ENCODE data around the gene GVQW3. TPM values are rescaled to one million over a fixed set of nuclear protein-coding genes. Genes with fewer than 3 reads are reported as not detected.

Gene GVQW3
- polyA plus RNA-seq, 2 of the 4 experiments (the other 2 are of a cell fraction), result 3.6 to 3.8 TPM

GRCh38 chr11:76339221-76339620, 41.9 kb upstream of the GVQW3 start:
- 79% methylated on average over 6 of the region's 6 CpGs for WGBS (ENCODE audit: missing lambda C conversion rate)
- H3K4me3 ChIP-seq, result no peak overlapping the region
- H3K9me3 ChIP-seq, result peaks cover 21% of the 10 kb centered on the region
- ATAC-seq (peak in 1 of 2 experiments; percentile 26; a peak in 1 of 6 replicates), FAIRE-seq (no peak), DNase-seq (ENCODE audit: low read depth in 1 of 2, low spot score in 1 of 2) (no peak)
- H3K27ac ChIP-seq, result no peak overlapping the region
- CTCF ChIA-PET, result interaction anchor here (0.7 to 2.0 kb wide), 2 partner anchors 21 to 131 kb away, joined by 3 to 7 read pairs; no protein-coding TSS in a partner anchor
- POLR2A ChIA-PET, result no interaction called here
- no peak for TF ChIP-seq KDM5A (IDR thresholded peaks at IDR 0.05)
- no peak for TF ChIP-seq HOXB13 (CRISPR knock-in tag; IDR thresholded peaks at IDR 0.05; ENCODE audit: low read depth)
- TF ChIP-seq CHD4 (IDR thresholded peaks at IDR 0.05; ENCODE audit: borderline replicate concordance), result no peak
- no peak overlapping the region for H3K4me2 ChIP-seq
- H3K4me1 ChIP-seq, result no peaks in the 10 kb centered on the region

GRCh38 chr11:76347466-76347865, 33.7 kb upstream of the GVQW3 start:
- Histone ChIP-seq H3K27ac (no peak overlapping the region), H3K4me3 (no peak overlapping the region), H3K9me3 (no peaks in the 10 kb centered on the region), H3K4me1 (no peaks in the 10 kb centered on the region), H3K4me2 (no peak overlapping the region)
- DNase-seq (ENCODE audit: low read depth in 1 of 2, low spot score in 1 of 2), result no peak
- no peak for ATAC-seq
- ChIA-PET POLR2A (interaction anchor here (0.5 kb wide), 1 partner anchor 142 kb away, joined by 3 read pairs; no protein-coding TSS in a partner anchor), CTCF (interaction anchor here (0.7 to 1.3 kb wide), 3 partner anchors 23 to 334 kb away, joined by 3 read pairs; no protein-coding TSS in a partner anchor)
- 55% methylated on average over 2 of the region's 2 CpGs for WGBS (ENCODE audit: missing lambda C conversion rate)
- no peak for FAIRE-seq
- no peak for TF ChIP-seq HOXB13 (CRISPR knock-in tag; IDR thresholded peaks at IDR 0.05; ENCODE audit: low read depth)
- no peak for TF ChIP-seq RAD21 (conservative IDR thresholded peaks at IDR 0.05 in 1 of 2, IDR thresholded peaks at IDR 0.05 in 1 of 2)
- no peak for TF ChIP-seq POLR2A (IDR thresholded peaks at IDR 0.05; ENCODE audit: low read length)
- no peak for TF ChIP-seq USF2 (IDR thresholded peaks at IDR 0.05)
- TF ChIP-seq MAZ (IDR thresholded peaks at IDR 0.05; ENCODE audit: borderline replicate concordance, low read depth, low read length), result no peak
- TF ChIP-seq MAFK (IDR thresholded peaks at IDR 0.05; ENCODE audit: partially characterized antibody), result no peak
- no peak for TF ChIP-seq CBX8 (IDR thresholded peaks at IDR 0.05)
- TF ChIP-seq BHLHE40 (IDR thresholded peaks at IDR 0.05; ENCODE audit: low read depth, low read length), result no peak
- TF ChIP-seq MYC (IDR thresholded peaks at IDR 0.05; ENCODE audit: borderline replicate concordance, low read length), result no peak
- no peak for TF ChIP-seq PBX3 (IDR thresholded peaks at IDR 0.05)
- TF ChIP-seq TP53 (CRISPR knock-in tag; IDR thresholded peaks at IDR 0.05), result no peak
- TF ChIP-seq EHF (CRISPR knock-in tag; IDR thresholded peaks at IDR 0.05), result no peak
- TF ChIP-seq CTCF (IDR thresholded peaks at IDR 0.05), result no peak
- TF ChIP-seq KDM1A (IDR thresholded peaks at IDR 0.05; ENCODE audit: low read depth), result no peak
- no peak for TF ChIP-seq JUN (IDR thresholded peaks at IDR 0.05)
- TF ChIP-seq CHD2 (IDR thresholded peaks at IDR 0.05; ENCODE audit: low read length, partially characterized antibody), result no peak

GRCh38 chr11:76348348-76348747, 32.8 kb upstream of the GVQW3 start:
- no peak for FAIRE-seq
- TF ChIP-seq ZFP36 (IDR thresholded peaks at IDR 0.05; ENCODE audit: borderline replicate concordance, partially characterized antibody), result no peak
- TF ChIP-seq ZC3H11A (IDR thresholded peaks at IDR 0.05), result no peak
- TF ChIP-seq HOXB5 (CRISPR knock-in tag; IDR thresholded peaks at IDR 0.05), result no peak
- TF ChIP-seq CHD4 (IDR thresholded peaks at IDR 0.05; ENCODE audit: borderline replicate concordance), result no peak
- no peak for TF ChIP-seq HDAC2 (IDR thresholded peaks at IDR 0.05)
- TF ChIP-seq CEBPB (IDR thresholded peaks at IDR 0.05), result no peak
- no peak for TF ChIP-seq ELK1 (IDR thresholded peaks at IDR 0.05; ENCODE audit: low read depth, low read length)
- no peak for TF ChIP-seq EP300 (IDR thresholded peaks at IDR 0.05)
- no peak for TF ChIP-seq ATOH8 (CRISPR knock-in tag; IDR thresholded peaks at IDR 0.05; ENCODE audit: low read depth)
- TF ChIP-seq JUNB (IDR thresholded peaks at IDR 0.05), result no peak
- no peak for TF ChIP-seq PHF8 (IDR thresholded peaks at IDR 0.05; ENCODE audit: borderline replicate concordance, low read depth)
- TF ChIP-seq FOSB (CRISPR knock-in tag; IDR thresholded peaks at IDR 0.05), result no peak
- TF ChIP-seq EHF (CRISPR knock-in tag; IDR thresholded peaks at IDR 0.05), result no peak
- TF ChIP-seq BCL3 (IDR thresholded peaks at IDR 0.05), result no peak

More at GRCh38 chr11:76348348-76348747, 32.8 kb upstream of the GVQW3 start:
- ChIA-PET CTCF (no interaction called here), POLR2A (no interaction called here)
- no peaks in the 10 kb centered on the region for H3K9me3 ChIP-seq
- H3K4me3 ChIP-seq, result no peak overlapping the region
- H3K4me2 ChIP-seq, result no peak overlapping the region
- no peak for DNase-seq (ENCODE audit: low read depth in 1 of 2, low spot score in 1 of 2)
- ATAC-seq, result no peak
- no peaks in the 10 kb centered on the region for H3K4me1 ChIP-seq
- H3K27ac ChIP-seq, result no peak overlapping the region
- 84% methylated on average over 3 of the region's 3 CpGs for WGBS (ENCODE audit: missing lambda C conversion rate)
